Type B pancreatic cell (in vitro differentiated cells): ENCODE data around the gene CACNG7. TPM values are rescaled to one million over a fixed set of nuclear protein-coding genes. Genes with fewer than 3 reads are reported as not detected.

Source experiments
- DNase-seq: peaks from one replicate; pipeline ENCODE4 v3.0.0; 2021; ENCODE audit warnings: mixed read lengths; ENCODE audit not compliant: unreplicated experiment; ENCODE audit errors: extremely low spot score
- H3K27ac Mint-ChIP-seq: 2 replicates; pipeline ENCODE4 v1.8.0; 2021; ENCODE audit warnings: mild to moderate bottlenecking, mixed read lengths
- H3K27me3 Mint-ChIP-seq: 2 replicates; pipeline ENCODE4 v1.8.0; 2021; ENCODE audit warnings: mixed read lengths
- H3K36me3 Mint-ChIP-seq: 2 replicates; pipeline ENCODE4 v1.8.0; 2021; ENCODE audit warnings: mixed read lengths
- H3K4me1 Mint-ChIP-seq: one replicate; pipeline ENCODE4 v1.8.0; 2021; ENCODE audit warnings: mixed read lengths; ENCODE audit not compliant: unreplicated experiment
- H3K4me3 Mint-ChIP-seq: 2 replicates; pipeline ENCODE4 v1.8.0; 2021; ENCODE audit warnings: mild to moderate bottlenecking, mixed read lengths
- H3K9me3 Mint-ChIP-seq: 2 replicates; pipeline ENCODE4 v1.8.0; 2021; ENCODE audit warnings: mixed read lengths
- total RNA-seq: library from RNA; stranded (reverse); gene quantifications from 2 replicates; pipeline ENCODE4 v1.2.1, GENCODE V29; 2021; ENCODE audit warnings: low replicate concordance
- TF ChIP-seq, protein P1 (sequence below): fragments of 200-600 bp; sonication (generic); conservative IDR thresholded peaks from 2 replicates; pipeline ENCODE4 v1.5.0; 2021; ENCODE audit warnings: antibody characterized with exemption, mild to moderate bottlenecking

Gene CACNG7
- total RNA-seq, 1 donor from 2014 or later, result 6.0 TPM

DNA sequence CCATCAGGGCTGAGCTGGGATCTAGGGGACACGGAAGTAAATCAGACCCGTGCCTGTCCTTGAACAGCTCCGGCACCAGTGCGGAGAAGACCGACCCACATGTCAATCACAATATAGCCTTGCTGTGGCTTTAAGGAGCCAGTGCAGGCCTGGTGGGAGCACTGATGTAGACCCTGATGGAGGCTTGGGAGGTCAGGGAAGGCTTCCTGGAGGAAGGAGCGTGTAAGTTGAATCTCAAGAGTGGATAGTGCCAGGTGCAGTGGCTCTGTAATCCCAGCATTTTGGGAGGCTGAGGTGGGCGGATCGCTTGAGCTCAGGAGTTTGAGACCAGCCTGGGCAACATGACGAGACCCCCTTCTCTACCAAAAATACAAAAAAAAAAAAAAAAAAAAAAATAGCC lies 42.9 kb downstream of the CACNG7 start:
- Mint-ChIP-seq H3K27me3 (peaks cover 38% of the 10 kb centered on the region), H3K9me3 (no peaks in the 10 kb centered on the region), H3K36me3 (no peaks in the 10 kb centered on the region), H3K27ac (no peak overlapping the region), H3K4me3 (no peak overlapping the region), H3K4me1 (no peaks in the 10 kb centered on the region)
- TF ChIP-seq, protein P1, sequence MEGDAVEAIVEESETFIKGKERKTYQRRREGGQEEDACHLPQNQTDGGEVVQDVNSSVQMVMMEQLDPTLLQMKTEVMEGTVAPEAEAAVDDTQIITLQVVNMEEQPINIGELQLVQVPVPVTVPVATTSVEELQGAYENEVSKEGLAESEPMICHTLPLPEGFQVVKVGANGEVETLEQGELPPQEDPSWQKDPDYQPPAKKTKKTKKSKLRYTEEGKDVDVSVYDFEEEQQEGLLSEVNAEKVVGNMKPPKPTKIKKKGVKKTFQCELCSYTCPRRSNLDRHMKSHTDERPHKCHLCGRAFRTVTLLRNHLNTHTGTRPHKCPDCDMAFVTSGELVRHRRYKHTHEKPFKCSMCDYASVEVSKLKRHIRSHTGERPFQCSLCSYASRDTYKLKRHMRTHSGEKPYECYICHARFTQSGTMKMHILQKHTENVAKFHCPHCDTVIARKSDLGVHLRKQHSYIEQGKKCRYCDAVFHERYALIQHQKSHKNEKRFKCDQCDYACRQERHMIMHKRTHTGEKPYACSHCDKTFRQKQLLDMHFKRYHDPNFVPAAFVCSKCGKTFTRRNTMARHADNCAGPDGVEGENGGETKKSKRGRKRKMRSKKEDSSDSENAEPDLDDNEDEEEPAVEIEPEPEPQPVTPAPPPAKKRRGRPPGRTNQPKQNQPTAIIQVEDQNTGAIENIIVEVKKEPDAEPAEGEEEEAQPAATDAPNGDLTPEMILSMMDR, result no peak
- no peak for DNase-seq

DNA sequence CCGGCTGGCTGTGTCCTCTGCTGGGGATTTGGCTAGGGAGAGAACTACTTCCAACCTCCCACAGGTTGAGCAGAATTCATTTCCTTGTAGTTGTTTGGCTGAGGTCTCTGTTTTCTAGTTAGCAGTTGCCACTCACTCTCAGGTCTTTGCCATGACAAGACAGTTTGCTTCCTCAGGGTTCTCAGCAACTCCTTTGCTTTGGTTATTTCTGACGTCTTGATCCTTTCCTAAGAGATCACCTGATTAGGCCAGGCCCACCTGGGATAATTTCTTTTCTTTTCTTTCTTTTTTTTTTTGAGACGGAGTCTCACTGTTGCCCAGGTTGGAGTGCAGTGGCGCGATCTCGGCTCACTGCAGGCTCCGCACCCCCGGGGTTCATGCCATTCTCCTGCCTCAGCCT lies 44.3 kb downstream of the CACNG7 start:
- Mint-ChIP-seq H3K27ac (no peak overlapping the region), H3K4me3 (no peak overlapping the region), H3K36me3 (no peaks in the 10 kb centered on the region), H3K27me3 (peaks cover 43% of the 10 kb centered on the region), H3K4me1 (peaks cover 4% of the 10 kb centered on the region), H3K9me3 (no peaks in the 10 kb centered on the region)
- no peak for DNase-seq
- TF ChIP-seq, protein P1, result no peak

DNA sequence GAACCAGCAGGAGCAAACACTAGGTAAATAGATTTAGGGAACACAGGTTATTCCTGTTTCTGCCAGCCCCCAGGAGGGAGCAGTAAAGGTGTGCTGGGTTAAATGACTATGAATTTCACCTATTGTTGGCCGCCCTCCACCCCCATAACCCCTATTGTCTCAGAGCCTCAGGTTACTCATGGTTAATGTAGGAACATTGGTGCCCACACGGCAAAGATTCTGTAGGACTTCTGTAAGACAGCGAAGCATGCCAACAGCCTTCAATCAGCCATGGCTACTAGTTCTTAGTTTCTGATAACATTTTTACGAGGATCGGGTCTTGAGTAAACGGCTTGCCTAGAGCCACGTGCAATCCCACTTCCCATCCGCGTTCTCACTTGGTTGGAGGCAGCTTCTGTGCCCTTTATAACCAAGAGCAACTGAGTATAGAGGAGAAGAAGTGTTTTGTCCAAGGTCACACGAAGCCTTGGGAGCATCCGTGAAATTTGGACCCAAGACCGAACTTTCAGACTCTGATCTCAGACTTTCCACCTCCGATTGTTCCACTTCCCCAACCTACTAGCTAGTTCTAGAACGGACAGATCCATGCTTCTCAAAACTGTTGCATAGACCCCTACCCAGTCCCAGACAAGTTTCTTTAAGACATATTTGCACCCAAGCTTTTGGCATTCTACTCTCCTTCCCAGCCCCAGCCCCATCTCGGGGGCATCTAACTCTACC lies 48.5 kb downstream of the CACNG7 start:
- TF ChIP-seq, protein P1, result no peak
- peaks cover 14% of the 10 kb centered on the region for H3K4me1 Mint-ChIP-seq
- H3K9me3 Mint-ChIP-seq, result no peaks in the 10 kb centered on the region
- H3K4me3 Mint-ChIP-seq, result no peak overlapping the region
- no peak overlapping the region for H3K27ac Mint-ChIP-seq
- H3K27me3 Mint-ChIP-seq, result peaks cover 72% of the 10 kb centered on the region
- no peak for DNase-seq
- H3K36me3 Mint-ChIP-seq, result peaks cover 4% of the 10 kb centered on the region

DNA sequence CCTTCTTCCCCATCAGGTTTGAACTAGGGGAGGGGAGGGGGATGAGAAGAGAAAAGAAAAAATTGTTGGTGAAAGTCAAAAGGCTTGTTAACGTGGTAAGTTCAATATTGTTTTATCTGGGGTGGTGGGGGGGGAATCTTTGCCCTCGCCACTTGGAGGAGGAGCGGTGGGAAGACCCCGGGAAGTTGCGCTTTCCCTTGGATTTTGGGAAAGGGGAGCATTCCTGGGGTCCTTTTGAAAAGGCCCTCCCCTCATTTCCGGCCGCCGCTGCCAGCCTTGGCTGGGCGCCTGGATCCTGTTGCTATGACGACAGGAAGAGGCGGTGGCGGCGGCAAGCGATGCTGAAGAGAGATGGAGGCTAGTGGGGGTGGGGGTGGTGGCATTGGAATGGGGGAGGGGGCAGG lies 49.1 kb downstream of the CACNG7 start:
- peaks cover 72% of the 10 kb centered on the region for H3K27me3 Mint-ChIP-seq
- H3K4me1 Mint-ChIP-seq, result peaks cover 14% of the 10 kb centered on the region
- no peak overlapping the region for H3K4me3 Mint-ChIP-seq
- TF ChIP-seq, protein P1, result no peak
- H3K36me3 Mint-ChIP-seq, result peaks cover 4% of the 10 kb centered on the region
- H3K27ac Mint-ChIP-seq, result no peak overlapping the region
- H3K9me3 Mint-ChIP-seq, result no peaks in the 10 kb centered on the region
- no peak for DNase-seq

DNA sequence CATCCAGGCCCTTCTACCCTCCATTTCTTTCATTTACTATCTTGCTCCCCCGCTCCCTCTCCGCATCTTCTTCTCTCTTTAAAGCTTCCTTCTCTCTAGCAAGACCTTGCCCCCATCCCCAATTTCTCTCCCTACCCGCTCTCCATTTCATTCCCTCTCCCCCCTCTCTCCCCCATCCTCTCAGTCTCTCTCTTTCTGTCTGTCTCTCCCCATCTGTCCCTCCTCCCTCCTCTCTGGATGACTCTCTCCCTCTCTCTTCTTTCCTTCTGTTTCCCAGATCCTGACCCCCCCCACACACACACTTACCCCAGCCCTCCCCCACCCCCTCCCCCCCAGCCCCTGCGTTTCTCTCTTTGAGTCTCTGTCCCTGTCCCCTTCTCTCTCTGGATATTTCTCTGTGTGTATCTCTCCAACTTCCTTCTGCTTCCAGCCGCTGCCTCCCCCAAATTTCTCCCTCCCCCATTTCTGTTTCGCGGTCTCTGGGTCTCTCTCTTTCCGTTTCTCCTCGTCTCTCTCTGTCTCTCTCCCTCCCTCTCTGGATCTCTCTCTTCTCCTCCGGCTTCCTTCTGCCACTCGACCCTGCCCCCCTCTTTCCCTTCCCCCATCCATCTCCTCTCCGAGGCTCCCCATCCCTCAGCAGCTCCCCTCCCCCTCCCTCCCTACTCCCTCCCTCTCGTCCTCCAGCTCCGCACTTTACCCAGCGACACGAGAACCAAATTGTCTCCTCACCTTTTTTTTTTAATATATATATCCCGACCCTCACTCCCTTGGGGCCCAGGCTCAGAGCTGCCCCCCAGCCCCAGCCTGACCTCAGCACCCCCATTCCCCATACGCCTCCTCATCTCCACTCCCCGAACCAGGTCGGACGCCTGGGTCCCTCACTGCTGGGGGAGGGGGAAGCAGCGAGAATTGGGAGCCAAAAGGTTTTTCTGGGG lies 50.0 kb downstream of the CACNG7 start:
- TF ChIP-seq, protein P1, result no peak
- Mint-ChIP-seq H3K4me1 (peaks cover 14% of the 10 kb centered on the region), H3K36me3 (peaks cover 4% of the 10 kb centered on the region), H3K27ac (no peak overlapping the region), H3K9me3 (no peaks in the 10 kb centered on the region), H3K27me3 (peaks cover 80% of the 10 kb centered on the region), H3K4me3 (no peak overlapping the region)
- no peak for DNase-seq
